ENCODE measurements around the gene ADGRV1.
"Not testable (repeated sequence)": the region's sequence is repeated elsewhere in the genome, so short reads cannot be mapped to it uniquely, and the experiment has no call there.

The ADGRV1 gene

DNA sequence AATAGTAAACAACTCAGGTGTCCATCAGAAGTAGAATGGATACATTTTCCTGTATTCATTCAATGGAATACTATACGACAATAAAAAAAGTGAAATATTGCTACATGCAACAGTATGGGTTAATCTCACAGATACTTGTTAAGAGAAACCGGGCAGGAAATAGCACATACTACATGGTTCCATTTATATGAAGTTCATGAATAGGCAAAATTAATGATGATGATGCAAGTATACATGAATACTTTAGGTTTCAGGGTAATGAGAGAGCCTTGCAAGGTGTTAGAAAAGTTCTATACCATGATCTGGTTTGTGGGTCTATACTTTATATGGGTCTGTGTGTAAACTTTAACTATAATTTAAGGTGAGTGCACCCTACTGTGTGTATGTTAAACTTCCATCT lies 390.4 kb downstream of the ADGRV1 start:
- DNase-seq (ENCODE audit: low spot score) = no peak

DNA sequence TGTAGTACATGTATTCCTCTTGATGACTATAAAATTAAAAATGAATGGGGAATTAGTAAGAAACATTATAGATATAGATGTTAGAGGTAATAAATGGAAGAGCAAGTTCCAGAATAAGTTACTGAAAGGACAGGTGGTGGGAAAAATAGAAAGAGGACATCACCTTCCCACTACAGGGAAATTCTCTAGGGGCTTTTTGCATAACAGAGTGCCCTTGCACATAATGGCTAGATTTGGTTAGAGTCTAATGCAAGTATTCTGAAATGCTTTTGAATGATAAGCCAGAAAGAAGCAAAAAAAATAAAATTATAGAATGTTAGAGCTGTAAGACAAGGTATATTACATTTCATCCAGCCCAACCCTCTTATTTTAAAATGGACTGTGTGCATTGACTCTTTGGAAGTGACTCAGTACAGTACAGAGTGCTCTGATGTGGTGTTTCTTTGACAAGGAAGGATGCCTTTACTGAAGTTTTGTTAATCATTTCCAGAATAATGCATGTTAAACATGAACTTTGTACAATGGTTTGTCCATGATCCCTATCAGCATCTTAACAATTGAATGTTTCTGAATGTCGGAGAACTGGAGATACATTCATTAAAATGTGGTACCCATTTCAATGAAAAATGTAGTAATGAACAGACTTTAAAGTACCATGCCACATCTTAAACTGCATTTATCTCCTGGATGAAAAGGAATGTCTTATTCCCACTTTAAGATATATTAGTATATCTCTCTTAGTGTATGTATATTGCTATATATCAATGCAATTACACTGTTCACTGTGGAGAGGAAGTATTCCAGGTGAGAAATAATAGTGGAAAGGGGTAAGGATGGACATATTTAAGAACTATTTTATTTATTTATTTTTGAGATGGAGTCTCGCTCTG lies 391.1 kb downstream of the ADGRV1 start:
- peak; percentile 3 for DNase-seq (ENCODE audit: low spot score)

DNA sequence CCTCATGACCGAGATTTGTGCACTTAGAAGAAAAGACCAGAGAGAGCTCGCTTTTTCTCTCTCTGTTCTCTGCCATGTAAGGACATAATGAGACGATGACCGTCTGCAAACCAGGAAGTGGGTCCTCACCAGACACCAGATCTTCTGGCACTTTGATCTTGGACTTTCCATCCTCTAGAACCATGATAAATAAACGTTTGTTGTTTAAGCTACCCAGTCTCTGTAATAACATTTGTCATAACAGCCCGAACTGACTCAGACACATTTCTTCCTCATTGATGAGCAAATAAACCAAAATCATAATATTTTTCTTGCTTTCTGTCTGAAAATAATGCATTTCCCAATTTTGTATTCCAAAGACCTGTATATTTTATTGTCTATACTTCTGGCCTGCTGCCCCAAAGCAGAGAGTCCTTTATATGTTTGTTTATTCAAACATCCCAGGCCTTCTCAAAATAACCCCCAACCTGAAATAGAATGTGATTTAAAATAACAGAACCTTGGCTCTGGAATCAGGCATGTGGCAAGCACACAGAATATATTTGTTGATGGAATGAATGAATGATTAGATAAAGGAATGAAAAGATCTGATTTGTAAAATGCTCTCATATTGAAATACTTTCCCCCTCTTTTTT lies 396.5 kb downstream of the ADGRV1 start:
- no peak for DNase-seq (ENCODE audit: low spot score)

DNA sequence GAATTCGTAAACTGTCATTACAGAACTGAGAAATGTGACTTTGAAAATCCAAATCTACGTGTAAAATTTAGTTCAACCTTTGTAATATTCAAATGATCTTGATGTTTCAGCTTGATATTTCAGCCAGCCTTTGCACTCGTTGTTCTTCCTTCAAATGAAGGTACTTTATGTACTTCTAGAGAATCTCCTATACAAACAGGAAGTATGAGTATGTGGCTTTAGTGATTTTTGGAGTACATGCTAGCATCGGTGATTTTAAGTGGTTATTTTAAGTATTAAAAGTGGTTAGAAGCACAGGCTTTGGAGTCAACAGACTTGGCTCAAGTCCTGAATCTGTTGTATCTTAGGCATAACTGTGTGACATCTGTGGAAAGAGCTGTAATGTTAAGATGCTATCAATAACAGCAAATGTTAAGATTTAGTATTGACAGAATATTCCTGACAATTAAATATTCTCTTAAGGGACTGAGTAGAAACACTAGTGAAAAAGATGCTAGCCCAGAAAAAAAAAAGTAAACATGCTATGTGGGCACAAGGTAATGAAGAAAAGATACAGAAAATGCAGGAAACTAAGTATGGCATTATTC lies 398.0 kb downstream of the ADGRV1 start:
- DNase-seq (ENCODE audit: low spot score) = no peak

DNA sequence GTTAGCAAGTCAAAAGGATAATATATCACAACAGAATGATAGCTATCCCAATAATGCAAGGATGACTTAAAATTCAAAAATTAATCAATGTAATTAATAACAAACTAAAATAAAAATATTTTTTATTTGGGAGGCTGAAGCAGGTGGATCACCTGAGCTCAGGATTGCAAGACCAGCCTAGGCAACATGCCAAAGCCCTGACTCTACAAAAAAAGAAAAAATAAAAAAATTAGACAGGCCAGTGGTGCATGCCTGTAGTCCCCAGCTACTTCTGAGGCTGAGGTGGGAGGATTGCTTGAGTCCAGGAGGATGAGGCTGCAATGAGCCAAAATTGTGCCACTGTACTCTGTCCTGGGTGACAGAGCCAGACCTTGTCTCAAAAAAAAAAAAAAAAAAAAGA lies 399.3 kb downstream of the ADGRV1 start:
- DNase-seq (ENCODE audit: low spot score) = no peak

DNA sequence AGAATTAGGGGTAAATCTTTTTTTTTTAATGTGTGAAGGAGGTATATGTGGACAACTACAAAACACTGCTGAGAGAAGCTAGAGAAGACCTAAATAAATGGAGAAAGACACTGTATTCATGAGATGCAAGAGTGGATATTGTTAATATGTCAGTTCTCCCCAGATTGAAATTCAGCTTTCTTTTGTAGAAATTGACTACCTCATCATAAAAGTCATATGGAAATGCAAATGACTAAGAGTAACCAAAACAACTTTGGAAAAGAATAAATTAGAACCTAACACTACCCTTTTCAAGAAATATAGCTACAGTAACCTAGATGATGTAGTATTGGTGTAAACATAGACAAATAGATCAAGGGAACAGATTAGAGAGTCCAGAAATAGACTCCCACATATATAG lies 400.7 kb downstream of the ADGRV1 start:
- no peak for DNase-seq (ENCODE audit: low spot score)

DNA sequence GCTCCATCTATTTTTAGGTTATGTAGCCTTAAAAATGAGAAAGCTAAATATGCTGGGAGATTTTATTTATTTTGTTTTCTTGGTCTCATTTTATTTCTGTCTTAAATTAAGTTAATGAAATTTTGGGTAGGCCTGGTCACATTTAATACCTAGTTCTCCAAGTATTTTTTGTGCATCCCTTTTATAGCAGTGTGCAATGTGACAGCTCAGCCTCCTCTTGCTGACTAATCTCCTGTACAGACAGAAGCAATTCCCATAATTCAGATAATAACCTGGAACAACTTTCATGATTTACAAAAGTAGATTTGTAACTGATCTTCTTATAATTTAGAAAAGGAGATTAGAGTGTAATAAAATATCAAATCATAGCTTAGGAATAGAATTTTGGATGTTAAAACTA lies 403.9 kb downstream of the ADGRV1 start:
- DNase-seq (ENCODE audit: low spot score) = no peak

DNA sequence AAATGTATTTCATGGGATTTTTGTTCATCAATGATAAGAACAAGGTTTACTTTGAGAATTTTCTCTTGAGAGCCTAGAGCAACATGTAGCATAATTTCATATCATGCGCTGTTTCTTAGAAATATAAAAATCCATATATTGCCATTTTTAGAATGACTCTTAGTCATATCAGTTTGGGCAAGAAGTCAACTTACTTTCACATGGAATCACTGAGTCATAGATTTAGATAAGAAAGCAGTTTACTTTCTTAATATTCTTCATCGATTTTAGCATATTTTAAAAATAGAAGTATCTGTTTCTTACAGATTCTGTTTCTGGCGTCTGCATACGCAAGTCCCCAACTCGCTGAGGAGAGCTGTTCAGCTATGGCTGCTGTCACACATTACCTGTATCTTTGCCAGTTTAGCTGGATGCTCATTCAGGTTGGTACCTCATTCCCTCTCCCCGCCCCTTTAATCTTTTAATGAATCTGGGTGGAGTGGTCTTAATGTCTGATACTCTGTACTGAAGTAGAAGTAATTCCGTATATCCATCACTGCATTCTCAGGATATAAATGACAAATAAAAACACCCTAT lies 406.6 kb downstream of the ADGRV1 start:
- no peak for DNase-seq (ENCODE audit: low spot score)

DNA sequence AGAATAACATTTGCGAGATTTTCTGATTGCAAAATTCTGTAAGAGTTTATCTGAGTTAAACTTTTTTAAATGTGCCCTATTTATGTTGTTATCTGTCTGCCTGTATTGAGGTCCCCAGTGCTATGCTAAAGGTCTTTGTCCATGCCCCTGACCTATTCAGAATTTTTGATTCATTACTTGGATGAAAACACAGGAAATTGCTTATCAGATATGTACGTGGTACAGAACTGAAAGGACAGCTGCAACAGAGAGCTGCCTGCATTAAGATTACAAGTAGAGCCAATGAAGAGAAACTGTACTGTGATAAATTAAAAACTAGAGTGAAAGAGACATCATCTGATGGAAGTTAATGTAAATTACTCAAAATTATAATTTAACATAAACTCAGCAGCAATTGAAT lies 408.8 kb downstream of the ADGRV1 start:
- DNase-seq (ENCODE audit: low spot score) = no peak

DNA sequence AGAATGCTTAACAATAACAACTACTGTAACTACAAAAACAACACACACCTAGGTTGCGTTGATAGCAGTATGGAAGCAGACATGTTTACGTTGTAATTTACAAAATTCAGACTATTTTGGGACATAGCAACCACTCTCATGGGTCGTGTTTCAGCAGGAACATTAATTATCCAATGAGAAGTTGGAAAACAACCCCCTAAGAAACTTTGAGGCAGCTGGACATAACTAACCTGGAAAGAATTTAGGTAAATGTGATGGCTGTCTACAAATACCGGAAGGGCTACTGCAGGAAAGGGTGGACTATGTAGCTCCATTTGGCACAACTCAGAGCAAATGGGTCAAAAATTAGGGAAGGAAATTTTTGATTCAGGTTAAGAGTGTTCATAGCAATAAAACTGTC lies 409.3 kb downstream of the ADGRV1 start:
- DNase-seq (ENCODE audit: low spot score) = no peak

DNA sequence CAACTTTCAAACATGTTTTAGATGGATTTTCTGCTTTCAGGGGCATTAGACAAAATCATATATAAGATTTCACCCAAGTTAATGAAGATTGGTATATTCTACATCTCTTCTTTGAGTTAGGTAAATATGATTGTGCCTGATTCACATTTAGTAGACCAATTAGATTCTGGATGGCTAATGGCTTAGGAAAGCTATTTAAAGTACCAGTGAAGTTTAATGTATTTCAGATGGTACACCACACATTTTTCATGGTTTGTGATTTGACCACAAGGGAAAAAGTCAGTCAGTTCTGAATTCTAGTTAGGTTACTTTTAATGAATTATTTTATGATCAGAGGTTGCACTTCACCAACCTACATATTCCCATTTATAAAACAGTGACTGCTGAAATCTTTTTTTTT lies 409.7 kb downstream of the ADGRV1 start:
- DNase-seq (ENCODE audit: low spot score) = no peak

DNA sequence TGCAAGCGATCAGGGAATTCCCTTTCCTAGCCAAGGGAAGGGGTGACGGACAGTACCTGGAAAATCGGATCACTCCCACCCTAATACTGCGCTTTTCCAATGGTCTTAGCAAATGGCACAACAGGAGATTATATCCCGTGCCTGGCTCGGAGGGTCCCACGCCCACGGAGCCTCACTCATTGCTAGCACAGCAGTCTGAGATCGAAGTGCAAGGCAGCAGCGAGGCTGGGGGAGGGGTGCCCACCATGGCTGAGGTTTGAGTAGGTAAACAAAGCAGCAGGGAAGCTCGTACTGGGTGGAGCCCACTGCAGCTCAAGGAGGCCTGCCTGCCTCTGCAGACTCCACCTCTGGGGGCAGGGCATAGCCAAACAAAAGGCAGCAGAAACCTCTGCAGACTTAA lies 411.3 kb downstream of the ADGRV1 start:
- not testable (repeated sequence) for DNase-seq (ENCODE audit: low spot score)

DNA sequence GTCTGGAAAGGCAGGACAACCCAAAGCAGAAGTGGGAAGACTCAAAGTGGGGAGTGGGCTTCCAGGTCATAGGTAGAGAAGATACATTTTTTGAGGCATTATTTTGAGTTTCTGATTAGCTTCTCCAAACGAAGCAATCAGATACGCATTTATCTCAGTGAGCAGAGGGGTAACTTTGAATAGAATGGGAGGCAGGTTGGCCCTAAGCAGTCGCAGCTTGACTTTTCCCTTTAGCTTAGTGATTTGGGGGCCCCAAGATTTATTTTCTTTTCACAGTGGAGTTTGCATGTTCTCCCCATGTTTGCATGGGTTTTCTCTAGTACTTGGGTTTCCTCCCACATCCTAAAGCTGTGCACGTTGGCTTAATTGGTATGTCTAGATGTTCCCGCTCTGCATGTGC lies 422.6 kb downstream of the ADGRV1 start:
- DNase-seq (ENCODE audit: low spot score) = no peak

DNA sequence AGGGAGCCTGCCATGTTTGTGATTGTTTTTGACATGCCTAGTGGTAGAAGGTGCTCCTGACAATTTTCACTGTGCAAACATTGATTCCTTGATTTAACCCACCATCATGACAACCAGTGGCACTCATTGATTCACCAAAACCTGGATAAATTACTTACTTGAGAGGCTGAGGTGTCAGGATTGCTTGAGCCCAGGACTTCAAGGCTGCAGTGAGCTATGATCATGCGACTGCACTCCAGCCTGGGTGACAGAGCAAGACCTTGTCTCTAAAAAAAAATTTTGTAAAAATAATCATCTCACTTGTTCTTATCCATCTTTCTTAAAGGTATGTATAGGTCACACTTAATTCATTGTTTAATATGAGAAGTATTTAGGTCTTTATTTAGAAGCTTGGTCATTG lies 423.2 kb downstream of the ADGRV1 start:
- DNase-seq (ENCODE audit: low spot score) = no peak

DNA sequence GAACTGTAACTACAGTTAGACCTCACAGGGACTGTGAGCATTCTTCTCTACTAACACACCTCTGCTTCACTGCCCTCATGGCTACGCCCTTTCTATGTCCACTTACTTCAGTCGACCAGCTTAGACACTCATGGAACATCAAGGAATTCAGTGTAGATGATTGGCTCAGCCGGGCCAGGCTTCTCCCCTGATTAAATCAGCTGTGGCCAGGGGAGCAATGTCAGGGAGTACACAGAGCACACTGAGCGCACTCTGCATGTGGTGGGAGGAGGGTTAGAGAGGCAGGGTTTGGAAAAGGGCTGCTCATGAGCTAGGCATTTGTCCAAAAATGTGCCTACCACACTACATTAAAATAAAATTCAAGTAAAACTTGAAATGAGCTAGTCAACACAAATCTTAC lies 424.0 kb downstream of the ADGRV1 start:
- DNase-seq (ENCODE audit: low spot score) = no peak

DNA sequence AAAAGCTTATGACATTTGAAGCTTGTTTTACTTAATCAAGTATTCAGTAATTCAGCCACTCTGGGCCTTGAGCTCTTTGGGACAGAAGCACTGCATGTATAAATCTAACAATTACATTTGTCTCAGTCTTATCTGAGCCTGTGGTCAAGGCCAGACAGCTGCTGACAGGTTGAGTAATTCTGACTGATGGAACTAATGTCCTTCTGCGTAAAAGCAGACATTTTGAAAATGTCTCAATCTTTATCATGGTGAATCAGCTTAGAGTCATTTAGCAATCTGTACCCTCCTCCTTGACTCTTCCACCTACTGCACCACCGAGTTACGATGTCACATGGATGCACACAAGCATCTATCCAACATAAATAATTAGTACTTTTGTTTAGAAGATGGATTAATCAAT lies 424.6 kb downstream of the ADGRV1 start:
- no peak for DNase-seq (ENCODE audit: low spot score)

DNA sequence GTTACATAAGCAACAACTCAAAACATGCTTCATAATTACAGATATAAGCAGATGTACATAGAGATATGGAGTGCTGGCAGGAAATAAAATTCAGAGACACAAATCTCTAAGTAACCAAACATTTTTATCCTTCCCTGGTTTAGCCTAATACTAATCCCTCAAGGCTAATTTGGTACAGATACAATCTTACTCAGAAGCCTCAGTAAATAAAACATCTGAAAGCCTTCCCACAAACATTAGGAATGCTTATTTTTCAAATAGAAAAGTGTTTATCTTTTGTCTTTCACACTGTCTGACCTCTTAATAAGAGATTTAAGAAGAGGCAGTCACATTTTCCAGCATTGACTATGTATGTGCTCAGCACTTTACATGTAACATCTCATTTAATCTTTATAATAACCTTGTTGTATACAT lies 425.1 kb downstream of the ADGRV1 start:
- no peak for DNase-seq (ENCODE audit: low spot score)

DNA sequence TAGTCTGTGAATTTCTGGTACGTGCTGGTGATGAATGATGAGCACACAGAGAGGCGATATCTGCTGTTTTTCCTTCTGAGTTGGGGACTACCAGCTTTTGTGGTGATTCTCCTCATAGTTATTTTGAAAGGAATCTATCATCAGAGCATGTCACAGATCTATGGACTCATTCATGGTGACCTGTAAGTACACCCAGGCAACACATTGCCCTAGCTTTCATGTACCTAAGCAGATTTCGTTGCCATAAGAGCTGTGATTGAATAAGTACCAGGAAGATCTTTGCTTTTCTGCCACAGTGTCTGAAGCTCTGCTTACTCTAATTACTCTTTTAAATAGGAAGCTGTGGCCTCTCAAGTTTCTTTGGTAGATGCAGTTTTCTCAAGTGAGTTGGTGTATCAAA lies 426.7 kb downstream of the ADGRV1 start:
- DNase-seq (ENCODE audit: low spot score) = no peak

DNA sequence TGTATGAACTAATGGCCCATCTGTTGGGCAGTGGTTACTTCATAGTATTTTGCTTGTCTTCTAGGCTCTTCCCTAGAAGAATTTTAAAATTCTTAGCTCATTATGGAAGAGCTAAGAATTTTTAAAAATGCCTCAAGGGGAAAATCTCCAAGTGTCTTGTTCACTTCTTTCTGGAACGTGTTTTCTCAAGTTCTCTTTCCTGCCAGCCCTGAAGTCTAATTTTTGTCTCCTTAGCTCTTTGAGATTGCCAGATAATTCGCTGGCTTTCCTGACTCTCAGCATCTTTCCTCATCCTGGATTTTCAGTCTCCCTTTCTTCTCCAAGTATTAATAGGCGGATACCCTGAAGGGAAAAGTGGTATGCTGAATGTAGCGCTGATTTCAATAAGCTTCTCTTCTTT lies 429.1 kb downstream of the ADGRV1 start:
- DNase-seq (ENCODE audit: low spot score) = no peak

DNA sequence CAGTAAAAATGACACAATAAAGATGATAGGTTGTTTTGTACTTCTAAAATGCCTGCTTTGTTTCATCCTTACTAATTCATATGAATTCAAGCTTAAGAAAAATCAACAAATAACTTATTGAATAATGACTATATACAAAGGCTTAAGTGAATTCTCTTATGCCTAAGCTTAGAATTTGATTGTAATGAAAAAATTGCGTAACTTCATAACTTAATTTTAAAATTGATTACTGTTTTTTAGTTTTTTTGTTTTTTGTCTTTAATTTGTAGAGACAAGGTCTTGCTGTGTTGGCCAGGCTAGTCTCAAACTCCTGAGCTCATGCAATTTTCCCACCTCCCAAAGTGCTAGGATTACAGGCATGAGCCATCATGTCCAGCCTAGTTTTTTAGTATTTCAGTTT lies 432.6 kb downstream of the ADGRV1 start:
- DNase-seq (ENCODE audit: low spot score) = no peak

DNA sequence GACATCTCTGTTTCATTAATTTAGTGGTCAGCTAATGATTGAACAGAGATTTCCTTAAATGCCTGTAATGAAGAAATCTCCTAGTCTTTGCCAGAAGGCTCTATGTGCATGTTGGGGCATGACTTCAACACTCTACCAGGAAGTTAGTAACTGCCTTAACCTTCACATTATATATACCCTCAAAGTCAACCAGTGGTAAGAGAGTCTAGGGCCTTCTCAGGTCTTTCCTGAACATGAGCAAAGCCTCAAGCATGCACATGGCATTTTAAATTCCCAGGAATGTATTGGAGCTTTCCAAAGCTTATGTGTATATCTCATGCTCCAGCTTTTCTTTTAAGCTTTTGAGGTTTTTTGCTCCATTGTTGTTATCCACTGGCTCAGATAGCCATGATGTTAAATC lies 436.2 kb downstream of the ADGRV1 start:
- DNase-seq (ENCODE audit: low spot score) = no peak

DNA sequence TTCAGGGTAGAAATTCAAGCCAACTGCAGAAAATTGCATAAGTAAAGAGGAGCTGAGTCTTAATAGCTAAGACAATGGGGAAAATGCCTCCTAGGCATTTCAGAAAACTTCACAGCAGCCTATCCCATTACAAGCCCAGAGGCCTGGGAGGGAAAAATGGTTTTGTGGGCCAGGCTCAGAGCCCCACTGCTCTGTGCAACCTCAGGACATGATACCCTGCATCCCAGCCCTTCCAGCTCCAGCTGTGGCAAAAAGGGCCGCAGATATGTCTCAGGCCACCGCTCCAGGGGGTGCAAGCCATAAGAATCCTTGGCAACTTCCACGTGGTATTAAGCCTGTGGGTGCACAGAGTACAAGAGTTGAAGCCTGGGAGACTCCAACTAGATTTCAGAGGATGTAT lies 437.5 kb downstream of the ADGRV1 start:
- DNase-seq (ENCODE audit: low spot score) = no peak

DNA sequence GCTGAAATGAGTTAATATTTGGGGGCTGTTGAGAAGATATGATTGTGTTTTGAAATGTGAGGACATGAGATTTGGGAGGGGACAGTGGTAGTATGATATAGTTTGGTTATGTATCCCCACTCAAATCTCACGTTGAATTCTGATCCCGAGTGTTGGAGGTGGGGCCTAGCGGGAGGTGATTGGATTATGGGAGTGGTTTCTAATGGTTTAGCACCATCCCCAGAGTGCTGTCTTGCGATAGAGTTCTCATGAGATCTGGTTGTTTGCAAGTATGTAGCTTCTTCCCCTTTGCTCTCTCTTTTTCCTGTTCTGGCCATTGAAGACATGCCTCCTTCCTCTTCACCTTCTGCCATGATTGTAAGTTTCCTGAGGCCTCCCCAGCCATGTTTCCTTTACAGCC lies 438.5 kb downstream of the ADGRV1 start:
- DNase-seq (ENCODE audit: low spot score) = no peak

Data from activated CD4-positive, alpha-beta T cell treated with anti-CD3 and anti-CD28 coated beads, Interleukin-2, Interleukin-4, amounts not matched to agents 100 ng/mL and 50 ng/mL, durations not matched to agents 16 hours and 8 hours (primary cell).